SU-DHL-6 (cell line): ENCODE results near the gene LRRC49.

Experiments
- EZH2phosphoT487 ChIP-seq: fragments of 200-600 bp; sonication (generic), shearing (Covaris generic); conservative IDR thresholded peaks from 2 replicates; pipeline ENCODE4 v1.6.1; 2018; ENCODE audit warnings: mild to moderate bottlenecking, antibody characterized with exemption, low read length, moderate library complexity, mixed read lengths
- TF ChIP-seq, protein P1 (sequence below): fragments of 200-600 bp; sonication (generic); IDR thresholded peaks from one replicate; pipeline ENCODE4 v1.5.1; 2017; ENCODE audit warnings: antibody characterized with exemption, mild to moderate bottlenecking, low read length, moderate library complexity; ENCODE audit not compliant: insufficient read depth, poor library complexity, severe bottlenecking

DNA sequence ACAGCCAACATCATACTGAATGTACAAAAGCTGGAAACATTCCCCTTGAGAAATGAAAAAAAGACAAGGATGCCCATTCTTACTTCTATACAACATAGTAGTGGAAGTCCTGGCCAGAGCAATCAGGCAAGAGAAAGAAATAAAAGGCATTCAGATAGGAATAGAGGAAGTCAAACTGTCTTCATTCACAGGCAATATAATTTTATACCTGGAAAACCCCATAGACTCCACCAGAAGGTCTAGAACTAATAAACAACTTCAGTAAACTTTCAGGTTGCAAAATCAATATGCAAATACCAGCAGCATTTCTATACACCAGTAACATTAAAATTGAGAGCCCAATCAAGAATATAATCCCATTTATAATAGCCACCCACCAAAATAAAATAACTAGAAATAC is 195.5 kb downstream of the LRRC49 start:
- TF ChIP-seq, protein P1, sequence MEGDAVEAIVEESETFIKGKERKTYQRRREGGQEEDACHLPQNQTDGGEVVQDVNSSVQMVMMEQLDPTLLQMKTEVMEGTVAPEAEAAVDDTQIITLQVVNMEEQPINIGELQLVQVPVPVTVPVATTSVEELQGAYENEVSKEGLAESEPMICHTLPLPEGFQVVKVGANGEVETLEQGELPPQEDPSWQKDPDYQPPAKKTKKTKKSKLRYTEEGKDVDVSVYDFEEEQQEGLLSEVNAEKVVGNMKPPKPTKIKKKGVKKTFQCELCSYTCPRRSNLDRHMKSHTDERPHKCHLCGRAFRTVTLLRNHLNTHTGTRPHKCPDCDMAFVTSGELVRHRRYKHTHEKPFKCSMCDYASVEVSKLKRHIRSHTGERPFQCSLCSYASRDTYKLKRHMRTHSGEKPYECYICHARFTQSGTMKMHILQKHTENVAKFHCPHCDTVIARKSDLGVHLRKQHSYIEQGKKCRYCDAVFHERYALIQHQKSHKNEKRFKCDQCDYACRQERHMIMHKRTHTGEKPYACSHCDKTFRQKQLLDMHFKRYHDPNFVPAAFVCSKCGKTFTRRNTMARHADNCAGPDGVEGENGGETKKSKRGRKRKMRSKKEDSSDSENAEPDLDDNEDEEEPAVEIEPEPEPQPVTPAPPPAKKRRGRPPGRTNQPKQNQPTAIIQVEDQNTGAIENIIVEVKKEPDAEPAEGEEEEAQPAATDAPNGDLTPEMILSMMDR = no peak
- no peak for TF ChIP-seq EZH2phosphoT487
